ENCODE results near the gene MRPL58. TPM values are rescaled to one million over a fixed set of nuclear protein-coding genes. Genes with fewer than 3 reads are reported as not detected.

The MRPL58 gene
- total RNA-seq, 1 donor from 2014 or later = 22.6 TPM

GRCh38 chr17:75061055-75061438 lies 48.6 kb downstream of the MRPL58 start:
- peaks cover 25% of the 10 kb centered on the region for H3K36me3 Mint-ChIP-seq
- no peaks in the 10 kb centered on the region for H3K27me3 Mint-ChIP-seq (ENCODE audit: low read depth)
- no peaks in the 10 kb centered on the region for H3K9me3 Mint-ChIP-seq
- H3K4me3 Mint-ChIP-seq = no peak overlapping the region
- TF ChIP-seq CTCF (IDR thresholded peaks at IDR 0.05; ENCODE audit: unreplicated experiment) = no peak
- H3K4me1 Mint-ChIP-seq = peaks cover 7% of the 10 kb centered on the region
- H3K27ac Mint-ChIP-seq = no peak overlapping the region
- no peak for DNase-seq (ENCODE audit: low spot score in 2 of 2, unreplicated experiment in 2 of 2)

DNA sequence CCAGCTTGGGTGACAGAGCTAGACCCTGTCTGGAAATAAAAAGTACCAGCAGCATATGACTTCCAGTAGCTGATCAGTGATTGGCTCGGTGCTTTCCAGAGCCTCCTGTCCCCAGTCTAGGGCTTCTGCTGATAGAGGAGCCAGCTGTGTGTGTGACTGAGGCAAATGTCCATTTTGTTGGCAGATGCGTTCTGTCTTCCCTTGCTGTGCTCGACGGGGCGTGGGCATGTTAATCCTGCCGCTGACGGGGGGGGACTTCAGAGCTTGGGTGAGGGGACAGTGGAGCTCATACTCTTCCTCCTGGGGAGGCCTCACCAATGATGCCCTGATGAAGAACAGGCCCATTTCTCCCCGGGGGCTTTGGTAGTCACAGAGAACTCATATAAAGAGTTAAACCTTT lies 49.1 kb downstream of the MRPL58 start:
- Mint-ChIP-seq H3K4me3 (no peak overlapping the region), H3K36me3 (peaks cover 25% of the 10 kb centered on the region), H3K27ac (no peak overlapping the region), H3K27me3 (ENCODE audit: low read depth) (no peaks in the 10 kb centered on the region), H3K9me3 (no peaks in the 10 kb centered on the region), H3K4me1 (peaks cover under 1% of the 10 kb centered on the region)
- no peak for TF ChIP-seq CTCF (IDR thresholded peaks at IDR 0.05; ENCODE audit: unreplicated experiment)
- no peak for DNase-seq (ENCODE audit: low spot score in 2 of 2, unreplicated experiment in 2 of 2)

- Mint-ChIP-seq H3K9me3 (no peaks in the 10 kb centered on the region), H3K4me3 (no peak overlapping the region), H3K27me3 (ENCODE audit: low read depth) (no peaks in the 10 kb centered on the region), H3K27ac (no peak overlapping the region), H3K36me3 (peaks cover 25% of the 10 kb centered on the region), H3K4me1 (no peaks in the 10 kb centered on the region)
- no peak for TF ChIP-seq CTCF (IDR thresholded peaks at IDR 0.05; ENCODE audit: unreplicated experiment)
- no peak for DNase-seq (ENCODE audit: low spot score in 2 of 2, unreplicated experiment in 2 of 2)
Observed at GRCh38 chr17:75063201-75063600, 50.7 kb downstream of the MRPL58 start.

- no peak for TF ChIP-seq CTCF (IDR thresholded peaks at IDR 0.05; ENCODE audit: unreplicated experiment)
- H3K36me3 Mint-ChIP-seq = peaks cover 25% of the 10 kb centered on the region
Observed at GRCh38 chr17:75063626-75064025, 51.2 kb downstream of the MRPL58 start.

GRCh38 chr17:75064040-75064439 lies 51.6 kb downstream of the MRPL58 start:
- H3K27me3 Mint-ChIP-seq (ENCODE audit: low read depth) = no peaks in the 10 kb centered on the region
- no peak for DNase-seq (ENCODE audit: low spot score in 2 of 2, unreplicated experiment in 2 of 2)
- no peak overlapping the region for H3K27ac Mint-ChIP-seq
- no peak overlapping the region for H3K4me3 Mint-ChIP-seq
- no peaks in the 10 kb centered on the region for H3K4me1 Mint-ChIP-seq
- peaks cover 25% of the 10 kb centered on the region for H3K36me3 Mint-ChIP-seq
- no peaks in the 10 kb centered on the region for H3K9me3 Mint-ChIP-seq
- no peak for TF ChIP-seq CTCF (IDR thresholded peaks at IDR 0.05; ENCODE audit: unreplicated experiment)

More at GRCh38 chr17:75063626-75064025, 51.2 kb downstream of the MRPL58 start:
- Mint-ChIP-seq H3K4me1 (no peaks in the 10 kb centered on the region), H3K4me3 (no peak overlapping the region), H3K27ac (no peak overlapping the region), H3K27me3 (ENCODE audit: low read depth) (no peaks in the 10 kb centered on the region), H3K9me3 (no peaks in the 10 kb centered on the region)
- DNase-seq (ENCODE audit: low spot score in 2 of 2, unreplicated experiment in 2 of 2) = no peak

DNA sequence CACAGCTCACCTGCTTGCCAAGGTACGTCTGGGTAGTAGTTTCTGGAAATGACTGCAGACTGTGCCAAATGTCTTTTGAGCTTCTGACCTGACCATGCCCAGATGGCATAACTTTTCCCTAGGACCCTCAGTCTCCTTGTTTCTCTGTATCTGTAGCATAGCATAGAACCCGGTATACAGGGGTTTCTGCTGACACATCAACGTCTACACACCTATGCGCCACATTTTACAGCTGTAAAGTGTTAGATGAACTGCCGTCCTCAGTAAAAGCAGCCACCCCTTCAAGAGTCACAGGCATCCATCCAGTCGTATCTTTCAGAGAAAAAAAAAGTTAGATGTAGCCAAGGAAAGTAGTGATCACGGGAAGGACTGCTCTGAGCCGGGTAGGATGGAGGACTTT lies 52.0 kb downstream of the MRPL58 start:
- no peaks in the 10 kb centered on the region for H3K27me3 Mint-ChIP-seq (ENCODE audit: low read depth)
- no peak overlapping the region for H3K27ac Mint-ChIP-seq
- H3K4me3 Mint-ChIP-seq = no peak overlapping the region
- DNase-seq (ENCODE audit: low spot score in 2 of 2, unreplicated experiment in 2 of 2) = no peak
- no peak for TF ChIP-seq CTCF (IDR thresholded peaks at IDR 0.05; ENCODE audit: unreplicated experiment)
- H3K4me1 Mint-ChIP-seq = no peaks in the 10 kb centered on the region
- H3K36me3 Mint-ChIP-seq = peaks cover 24% of the 10 kb centered on the region
- no peaks in the 10 kb centered on the region for H3K9me3 Mint-ChIP-seq
